Endometrium (tissue), 2 donors: ENCODE results near the gene AFDN.
"Not testable (repeated sequence)": the region's sequence is repeated elsewhere in the genome, so short reads cannot be mapped to it uniquely, and the experiment has no call there.

Experiments used
- FAIRE-seq: peaks from 2 replicates; lab custom pipeline; 2012; peaks lifted over from hg19 to GRCh38; lab: Jason Lieb, UNC
- donor health status: control.
- donor health status: control.

AFDN gene

DNA sequence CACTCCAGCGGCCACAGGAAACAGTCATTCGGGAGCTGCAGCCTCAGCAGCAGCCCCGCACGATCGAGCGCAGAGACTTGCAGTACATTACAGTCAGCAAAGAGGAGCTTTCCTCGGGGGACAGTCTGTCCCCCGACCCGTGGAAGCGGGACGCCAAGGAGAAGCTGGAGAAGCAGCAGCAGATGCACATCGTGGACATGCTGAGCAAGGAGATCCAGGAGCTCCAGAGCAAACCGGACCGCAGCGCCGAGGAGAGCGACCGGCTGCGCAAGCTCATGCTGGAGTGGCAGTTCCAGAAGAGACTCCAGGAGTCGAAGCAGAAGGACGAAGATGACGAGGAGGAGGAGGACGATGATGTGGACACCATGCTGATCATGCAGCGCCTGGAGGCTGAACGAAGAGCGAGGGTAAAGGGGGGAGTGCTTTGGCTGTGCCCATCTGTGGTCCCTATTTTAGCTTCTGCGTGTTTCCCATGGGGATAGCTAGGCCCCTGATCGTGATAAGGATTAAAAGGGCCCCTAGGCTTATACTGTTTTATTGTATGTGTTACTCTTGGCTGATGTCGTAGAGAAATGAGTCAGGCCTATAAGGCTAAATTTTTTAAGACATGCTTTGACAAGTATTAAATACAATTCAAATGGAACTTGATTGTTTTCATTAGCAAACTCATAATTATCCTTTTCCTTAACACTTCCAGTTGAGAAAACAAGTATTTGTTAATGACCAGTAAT, 125.2 kb downstream of the AFDN start:
- no peak for FAIRE-seq

DNA sequence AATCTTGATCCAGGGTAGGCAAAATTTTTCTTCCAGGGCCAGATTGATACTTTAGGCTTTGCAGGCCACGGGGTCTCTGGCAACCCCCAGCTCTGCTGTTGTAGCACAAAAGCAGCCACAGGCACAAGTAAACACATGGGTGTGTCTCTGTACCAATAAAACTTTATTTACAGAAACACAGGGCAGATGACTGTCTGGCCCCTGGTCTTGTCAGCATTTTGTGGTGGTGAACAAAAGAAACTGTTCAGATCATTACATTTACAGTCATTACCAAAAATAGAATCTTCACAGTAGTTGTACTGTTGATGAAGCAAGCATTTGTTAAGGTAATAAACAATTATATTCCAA, 125.8 kb downstream of the AFDN start:
- no peak for FAIRE-seq

DNA sequence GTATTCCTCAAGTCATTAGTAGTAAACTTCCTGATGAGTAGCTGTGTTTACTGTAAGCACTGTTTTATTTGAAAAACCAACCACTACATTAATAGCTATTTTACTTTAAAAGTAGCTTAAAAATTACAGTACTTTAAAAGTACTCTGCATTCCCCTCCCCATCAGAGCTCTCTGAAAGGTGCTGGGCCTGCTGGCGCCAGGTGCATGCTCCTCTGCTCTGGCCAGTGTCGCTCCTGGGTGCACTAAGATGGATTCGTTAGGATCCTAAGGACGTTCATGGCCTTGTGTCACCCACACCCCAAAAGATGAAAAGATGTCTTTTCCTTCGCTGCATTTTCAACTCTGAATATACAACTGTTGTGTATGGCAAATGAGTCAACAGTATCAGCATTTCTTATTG, 126.8 kb downstream of the AFDN start:
- no peak for FAIRE-seq

DNA sequence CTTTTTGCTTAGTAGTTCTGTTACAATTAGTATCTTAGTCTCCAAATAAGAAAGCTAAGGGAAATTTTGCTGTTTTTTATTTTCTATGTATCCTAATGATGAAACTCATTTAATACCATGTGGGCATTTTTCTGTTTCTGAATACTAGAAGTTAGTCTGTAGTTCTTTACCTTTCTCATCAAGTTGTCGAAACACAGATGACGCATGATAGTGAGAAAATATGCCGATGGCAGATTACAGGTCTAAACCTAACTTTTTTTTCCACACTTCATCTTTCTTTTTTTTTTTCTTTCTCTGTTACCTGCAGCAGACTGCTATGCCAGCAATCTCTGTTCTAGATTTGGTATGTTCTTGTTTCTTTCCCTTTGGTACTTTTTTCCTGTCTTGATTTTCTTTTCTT, 127.4 kb downstream of the AFDN start:
- no peak for FAIRE-seq

DNA sequence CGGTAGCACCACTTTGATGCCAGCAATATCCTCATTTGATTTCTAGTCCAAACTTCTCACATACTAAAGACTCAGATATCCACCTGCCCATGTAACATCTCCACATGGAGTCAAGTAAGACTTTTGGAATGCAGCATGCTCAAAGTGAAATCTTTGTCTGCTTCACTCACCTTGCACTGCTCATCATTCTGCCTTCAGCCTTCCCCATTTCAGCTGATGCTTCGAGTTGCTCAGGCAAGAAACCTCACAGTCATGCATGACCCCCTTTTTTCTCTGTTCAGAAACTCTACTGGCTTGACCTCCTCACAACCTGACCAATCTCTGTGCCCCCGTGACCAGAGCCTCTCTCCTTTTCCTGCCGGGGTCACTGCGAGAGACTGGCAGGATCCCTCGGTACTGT, 129.8 kb downstream of the AFDN start:
- no peak for FAIRE-seq

DNA sequence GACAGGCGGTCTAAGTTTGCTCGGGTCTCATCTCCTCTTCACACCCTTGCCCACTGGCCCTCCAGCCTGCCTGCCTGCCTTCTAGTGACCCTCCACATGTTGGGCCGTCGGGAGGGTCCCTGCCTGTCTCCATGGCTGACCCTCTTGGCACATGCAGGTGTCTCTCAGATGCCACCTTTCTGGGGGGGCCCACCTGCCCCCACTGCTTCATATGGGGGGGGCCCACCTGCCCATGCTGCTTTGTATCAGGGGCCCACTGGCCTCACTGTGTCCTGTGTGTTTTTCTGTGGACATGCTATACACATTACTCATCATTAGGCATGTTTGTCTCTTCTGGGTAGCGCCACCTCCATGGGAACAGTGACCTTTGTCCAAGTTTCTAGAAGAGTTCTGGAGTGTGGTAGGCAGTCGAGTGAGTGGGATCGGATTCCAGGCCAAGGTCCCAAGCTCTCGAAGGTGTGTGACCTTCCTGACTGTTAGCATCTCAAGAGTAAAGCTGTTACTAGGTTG, 130.3 kb downstream of the AFDN start:
- FAIRE-seq: no peak

DNA sequence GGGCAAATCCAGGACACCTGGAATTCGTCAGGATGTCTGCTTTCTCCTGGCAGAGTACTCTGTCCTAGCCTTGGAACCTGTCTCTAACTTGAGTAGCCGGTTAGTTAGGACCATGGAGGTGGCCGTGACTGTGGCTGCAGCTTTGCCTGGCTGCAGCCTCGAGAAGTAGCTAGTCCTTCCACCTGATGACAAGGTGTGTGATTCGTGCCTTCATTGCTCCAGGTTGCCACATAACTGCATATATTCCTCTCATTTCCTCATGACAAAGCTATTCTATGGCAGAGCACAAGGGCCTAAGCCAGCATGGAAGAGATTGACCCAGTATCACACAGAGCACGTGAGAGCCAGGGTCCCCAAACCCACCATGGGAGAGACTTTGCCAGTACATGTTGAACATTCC, 130.9 kb downstream of the AFDN start:
- no peak for FAIRE-seq

DNA sequence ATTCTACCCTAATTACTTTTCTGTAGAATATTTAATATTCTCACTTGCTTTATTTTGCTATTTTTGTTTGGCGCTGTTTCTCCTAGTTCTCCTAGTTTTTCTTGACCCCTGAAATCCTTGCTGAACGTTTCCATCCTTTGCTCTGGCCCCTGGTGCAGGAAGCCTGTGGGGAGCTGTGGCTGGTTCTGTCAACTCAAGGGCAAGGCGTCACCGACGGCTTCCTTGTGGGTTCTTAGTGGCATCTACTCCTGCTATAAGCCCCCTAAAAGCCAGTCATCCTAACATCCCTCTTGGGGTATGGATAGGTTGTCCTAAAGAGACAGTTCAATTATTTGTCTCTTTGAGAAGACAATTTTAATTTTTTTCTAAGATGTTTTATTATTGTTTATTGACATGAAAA, 133.9 kb downstream of the AFDN start:
- FAIRE-seq: no peak

DNA sequence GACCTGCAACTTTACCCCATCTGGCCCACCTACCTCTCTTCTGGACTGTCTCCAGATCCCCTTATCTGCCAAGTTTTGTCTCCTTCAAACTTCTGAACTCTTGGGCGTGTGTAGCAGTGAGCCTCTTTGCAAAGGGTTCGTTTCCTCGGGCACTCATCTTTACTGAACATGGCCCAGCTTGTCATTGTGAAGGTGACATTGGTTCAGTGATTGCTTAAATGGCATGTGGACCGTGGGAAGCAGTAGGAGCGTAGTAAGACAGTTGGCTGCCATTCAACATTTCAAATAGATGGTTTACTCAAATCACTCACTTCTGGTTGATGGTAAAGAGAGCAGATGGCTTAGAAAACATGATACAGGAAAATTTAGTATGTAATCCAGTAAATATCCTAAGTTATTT, 136.0 kb downstream of the AFDN start:
- no peak for FAIRE-seq

DNA sequence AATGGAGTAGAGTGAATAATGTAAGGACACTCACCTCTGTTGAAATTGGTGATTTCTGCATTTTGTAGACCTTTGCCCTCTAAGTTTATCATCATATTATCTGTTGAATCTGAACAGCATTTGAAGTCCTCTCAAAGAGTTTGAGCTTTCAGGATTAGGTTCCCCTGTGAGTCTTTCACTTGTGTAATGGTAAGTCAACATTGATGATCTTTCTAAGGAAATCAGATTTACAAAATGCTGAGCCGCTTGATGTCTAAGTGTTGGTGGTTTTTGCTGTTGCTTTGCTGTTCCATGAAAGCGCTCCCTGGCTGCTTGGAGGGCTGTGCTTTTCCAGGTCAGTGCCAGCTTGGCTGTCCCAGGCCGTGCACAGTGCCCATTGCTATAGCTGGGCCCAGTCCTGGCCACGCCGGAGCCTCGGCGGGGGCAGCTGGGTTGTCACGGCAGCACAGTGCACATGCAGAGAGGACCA, 136.9 kb downstream of the AFDN start:
- no peak for FAIRE-seq

DNA sequence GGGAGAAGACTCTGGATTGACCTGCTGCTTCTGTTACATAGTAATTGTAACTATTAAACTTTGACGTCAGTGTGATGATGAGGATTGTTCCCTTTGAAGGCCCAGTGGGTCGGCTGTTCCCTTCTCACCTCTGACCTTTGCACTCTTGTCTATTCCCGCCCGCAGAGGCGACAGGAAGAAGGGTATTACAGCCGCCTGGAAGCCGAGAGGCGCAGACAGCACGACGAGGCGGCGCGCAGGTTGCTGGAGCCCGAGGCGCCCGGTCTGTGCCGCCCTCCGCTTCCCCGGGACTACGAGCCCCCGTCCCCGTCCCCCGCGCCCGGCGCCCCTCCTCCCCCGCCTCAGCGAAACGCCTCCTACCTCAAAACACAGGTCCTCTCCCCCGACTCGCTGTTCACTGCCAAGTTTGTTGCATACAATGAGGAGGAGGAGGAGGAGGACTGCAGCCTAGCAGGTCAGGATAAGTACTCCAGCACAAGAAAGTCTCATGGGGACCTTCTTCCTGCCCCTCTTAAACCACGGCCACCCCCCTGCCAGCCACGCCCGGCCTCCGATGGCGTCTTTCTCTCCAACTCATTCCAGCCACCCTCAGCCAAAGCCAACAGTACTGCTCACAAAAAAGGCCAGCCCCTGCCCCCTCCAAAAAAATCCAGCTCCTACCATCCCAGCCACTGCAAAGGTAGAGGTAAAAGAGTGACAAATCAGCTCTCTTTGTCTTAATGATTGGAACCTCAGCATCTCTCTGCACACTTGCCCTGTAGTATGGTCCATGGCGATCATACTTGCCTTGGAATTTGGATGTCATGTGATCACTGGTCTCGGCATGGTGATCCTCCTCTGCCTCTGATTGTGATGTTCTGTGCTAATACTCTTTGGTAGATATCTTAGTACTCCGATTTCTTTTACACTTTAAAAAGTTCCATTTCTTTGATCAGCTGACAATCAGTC, 139.2 kb downstream of the AFDN start:
- no peak for FAIRE-seq

DNA sequence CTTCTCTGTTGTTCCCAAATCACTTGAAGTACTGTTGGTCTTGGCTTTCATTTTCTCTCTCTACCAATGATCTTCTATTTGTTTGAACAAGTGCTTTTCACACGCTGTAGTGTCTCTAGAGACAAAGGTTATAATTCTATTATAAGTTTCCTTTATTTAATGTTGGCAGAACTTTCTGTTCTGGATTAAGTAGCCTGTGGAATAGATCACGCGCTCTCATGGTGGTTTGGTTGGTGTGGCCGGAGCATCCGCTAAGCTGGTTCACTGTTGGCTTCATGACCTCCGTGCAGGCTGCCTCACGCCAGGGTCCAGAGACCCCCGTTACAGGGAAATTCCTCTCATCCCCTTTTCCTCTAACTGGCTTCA, 139.8 kb downstream of the AFDN start:
- no peak for FAIRE-seq

DNA sequence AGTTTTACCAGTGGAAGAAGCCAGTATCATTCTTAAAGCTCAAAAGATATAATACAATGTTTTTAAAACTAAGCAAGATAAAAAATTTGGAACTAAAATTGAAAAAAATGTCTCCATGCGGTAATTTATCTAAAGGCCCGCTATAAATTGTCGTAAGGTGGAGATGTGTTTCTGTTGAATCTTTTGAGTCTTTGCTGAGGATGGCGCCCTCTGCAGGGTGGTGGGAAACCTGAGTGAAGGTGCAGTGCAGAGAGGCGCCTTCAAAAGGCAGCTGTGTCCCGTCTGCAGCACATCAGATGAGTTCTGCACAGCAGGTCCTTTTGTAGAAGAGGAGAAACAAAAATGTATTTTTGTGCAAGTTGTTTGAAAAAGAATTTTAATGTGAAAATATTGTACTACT, 141.4 kb downstream of the AFDN start:
- no peak for FAIRE-seq

DNA sequence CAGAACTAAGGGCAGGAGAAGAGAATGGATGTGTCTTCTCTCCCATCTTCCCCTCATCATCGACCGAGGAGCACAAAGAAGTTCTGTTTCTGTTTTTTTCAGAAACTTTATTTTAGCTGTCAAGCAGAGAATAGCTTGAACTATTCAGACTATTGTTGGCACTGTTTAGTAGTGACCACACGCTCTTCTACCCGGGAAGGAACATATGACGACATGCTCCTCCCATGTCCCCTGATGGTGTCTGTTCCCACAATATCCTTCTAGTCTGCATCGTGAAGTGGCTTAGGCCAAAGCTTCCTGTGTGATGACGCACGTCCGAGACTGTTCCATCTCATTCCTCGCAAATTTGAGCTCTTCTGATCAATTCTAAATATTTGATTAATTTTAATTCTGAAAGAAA, 143.5 kb downstream of the AFDN start:
- FAIRE-seq: no peak

DNA sequence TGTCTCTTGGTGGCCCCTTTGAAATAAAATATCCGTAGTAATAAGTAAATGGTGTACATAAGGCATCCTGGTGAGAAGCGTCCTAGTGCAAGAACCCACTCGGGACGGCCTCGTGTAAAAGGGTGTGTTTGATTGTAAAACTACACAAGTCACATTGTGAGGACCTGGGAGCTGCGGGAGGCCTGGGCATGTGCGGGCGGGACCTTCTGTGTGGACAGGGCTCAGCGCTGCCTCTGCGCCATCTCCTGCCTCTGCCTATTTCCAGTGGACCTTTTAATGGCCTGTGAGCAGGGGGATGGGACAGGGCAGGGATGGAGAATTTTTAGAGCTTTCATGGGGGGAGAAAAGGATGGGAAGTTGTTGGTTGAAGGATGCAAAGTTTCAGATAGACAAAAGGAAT, 145.5 kb downstream of the AFDN start:
- FAIRE-seq: no peak

DNA sequence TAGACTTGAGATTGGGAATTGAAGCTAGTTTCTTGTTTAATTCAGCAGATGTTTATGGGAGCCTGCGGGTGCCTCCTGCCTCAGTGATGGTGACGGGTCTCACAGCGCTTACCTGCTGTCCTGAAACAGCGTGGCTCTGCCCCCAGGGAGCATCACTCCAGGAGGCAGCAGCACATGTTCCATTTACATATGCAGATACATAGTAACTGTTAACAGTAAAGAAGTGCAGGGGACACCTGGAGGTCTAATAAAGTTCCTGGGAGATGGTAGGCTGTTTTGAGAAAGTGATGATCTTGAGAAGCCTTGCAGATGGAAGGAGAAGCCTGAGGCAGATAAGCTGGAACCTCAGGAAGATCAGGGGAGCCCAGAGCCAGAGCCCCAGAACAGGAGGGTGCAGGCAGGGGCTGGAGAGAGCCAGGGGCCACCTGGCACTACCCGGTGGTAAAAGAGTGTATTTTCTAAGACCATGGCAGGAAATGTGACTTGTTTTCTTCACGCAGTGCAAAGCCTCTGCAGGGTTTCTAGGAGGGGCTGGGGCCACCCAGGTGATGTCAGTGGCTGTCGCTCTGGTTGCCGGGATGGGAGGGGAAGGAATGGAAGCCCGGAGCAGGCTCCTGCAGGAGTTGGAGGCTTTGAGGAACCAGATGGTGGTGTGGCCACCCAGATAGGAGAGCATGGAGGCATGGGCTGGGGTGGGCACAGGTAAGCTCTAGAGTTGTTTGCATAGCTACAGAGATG, 146.6 kb downstream of the AFDN start:
- no peak for FAIRE-seq

DNA sequence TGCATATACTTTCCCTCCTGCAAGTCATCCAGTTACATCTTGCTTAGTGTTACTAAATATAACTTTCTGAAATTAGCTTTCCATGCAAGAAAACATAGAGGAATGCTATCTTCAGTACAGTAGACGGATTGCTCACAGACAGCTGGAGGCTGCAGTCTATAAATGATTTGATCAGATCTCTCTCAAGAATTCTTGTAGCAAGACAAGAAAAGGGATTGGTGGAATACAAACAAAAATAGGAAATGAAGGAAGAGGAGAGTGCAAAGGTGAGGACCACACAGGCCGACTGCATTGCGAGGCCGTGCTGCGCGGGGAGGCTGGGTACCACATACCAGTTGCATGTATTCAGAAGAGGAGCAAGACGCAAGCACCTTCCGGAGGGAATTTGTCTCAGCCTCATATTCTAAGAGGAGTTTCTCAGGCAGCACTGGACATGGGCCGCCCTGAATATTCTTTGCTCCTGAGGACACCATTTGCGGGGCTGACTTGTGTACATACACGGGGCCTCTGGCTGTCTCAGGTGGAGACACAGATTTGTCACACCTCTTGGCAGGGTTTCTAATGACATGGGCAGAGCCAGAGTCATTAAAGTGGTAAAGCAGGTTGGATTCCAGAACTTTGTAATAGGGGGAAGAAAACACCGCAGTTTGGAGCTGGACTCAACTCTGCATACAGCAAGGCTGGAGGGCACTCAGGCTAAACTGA, 148.1 kb downstream of the AFDN start:
- no peak for FAIRE-seq

DNA sequence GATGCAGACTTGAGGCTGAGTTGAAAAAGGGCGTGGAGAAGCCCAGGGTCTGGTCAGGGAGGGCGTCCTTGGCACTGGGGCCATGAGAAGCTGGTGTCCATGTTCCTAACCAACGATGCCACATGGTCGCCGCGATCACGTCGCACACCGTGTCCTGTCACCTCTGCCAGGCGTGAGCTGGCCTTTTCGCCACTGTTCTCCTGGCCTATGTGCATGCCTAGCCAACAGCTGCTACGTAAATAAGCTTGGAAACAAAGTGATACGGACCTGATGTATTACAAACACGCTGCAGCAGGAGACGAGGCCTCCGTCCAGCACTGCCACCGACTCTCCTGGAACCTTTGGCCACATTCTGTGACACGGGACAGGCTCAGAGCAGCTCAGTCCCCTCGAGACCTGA, 148.7 kb downstream of the AFDN start:
- FAIRE-seq: no peak

DNA sequence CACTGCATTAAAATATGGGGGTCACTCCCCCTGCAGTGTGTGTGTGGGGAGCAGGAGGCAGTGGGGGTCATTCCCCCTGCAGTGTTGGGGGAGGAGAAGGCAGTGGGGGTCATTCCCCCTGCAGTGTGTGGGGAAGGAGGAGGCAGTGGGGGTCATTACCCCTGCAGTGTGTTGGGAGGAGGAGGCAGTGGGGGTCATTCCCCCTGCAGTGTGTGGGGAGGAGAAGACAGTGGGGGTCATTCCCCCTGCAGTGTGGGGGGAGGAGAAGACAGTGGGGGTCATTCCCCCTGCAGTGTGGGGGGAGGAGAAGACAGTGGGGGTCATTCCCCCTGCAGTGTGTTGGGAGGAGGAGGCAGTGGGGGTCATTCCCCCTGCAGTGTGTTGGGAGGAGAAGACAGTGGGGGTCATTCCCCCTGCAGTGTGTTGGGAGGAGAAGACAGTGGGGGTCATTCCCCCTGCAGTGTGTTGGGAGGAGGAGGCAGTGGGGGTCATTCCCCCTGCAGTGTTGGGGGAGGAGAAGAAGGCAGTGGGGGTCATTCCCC, 149.5 kb downstream of the AFDN start:
- FAIRE-seq: not testable (repeated sequence)

DNA sequence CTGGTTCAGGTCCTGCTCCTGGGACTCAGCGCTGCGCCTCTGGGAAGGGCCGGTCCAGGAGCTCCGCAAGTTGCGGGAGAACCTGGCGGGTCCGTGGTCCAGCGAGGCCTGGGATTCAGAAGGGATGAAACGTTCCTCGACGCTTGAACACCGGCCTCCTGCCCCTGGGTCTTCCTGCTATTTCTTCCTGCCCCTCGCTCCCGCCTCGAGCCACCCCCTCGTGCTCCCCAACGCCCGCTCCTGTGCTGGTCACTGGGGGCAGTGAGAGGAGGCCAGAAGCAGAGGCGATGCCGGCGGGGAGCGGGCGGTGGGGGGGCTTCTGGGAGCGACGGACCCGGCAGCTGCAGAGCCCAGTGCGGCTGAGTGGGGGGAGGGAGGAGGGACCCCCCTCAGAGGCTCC, 150.0 kb downstream of the AFDN start:
- FAIRE-seq: no peak

DNA sequence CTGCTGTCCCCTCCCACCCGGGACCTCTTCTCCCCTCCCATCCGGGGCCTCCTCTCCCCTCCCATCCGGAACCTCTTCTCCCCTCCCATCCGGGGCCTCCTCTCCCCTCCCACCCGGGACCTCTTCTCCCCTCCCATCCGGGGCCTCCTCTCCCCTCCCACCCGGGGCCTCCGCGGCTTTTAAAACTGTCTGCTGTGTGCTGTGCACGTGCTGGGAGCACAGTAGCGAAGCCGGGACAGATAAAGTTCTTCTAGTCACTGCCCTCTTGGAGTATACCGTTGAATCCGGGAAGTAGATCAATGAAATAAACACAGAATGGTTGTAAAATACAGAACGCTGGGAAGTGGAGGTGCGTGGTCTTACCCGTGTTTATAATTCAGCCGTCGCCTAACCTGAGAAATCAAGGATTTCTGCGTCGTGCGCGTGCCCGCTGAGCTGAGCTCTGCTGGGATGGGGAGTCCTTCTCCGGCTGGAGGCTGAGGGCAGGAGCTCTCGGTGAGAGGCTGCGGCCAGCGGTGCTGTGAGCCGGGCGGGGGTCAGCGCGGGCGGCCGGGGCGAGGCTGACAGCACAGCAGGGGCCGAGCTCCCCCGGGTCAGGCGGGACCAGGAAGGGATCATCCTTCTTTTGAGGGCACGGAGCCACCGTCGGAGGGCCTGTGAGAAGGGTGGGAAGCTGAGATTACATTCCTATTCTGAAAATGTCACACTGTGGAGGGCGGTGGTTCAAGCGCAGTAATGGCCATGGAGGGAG, 151.2 kb downstream of the AFDN start:
- no peak for FAIRE-seq
